ENCODE results near the gene CCDC47. TPM values are rescaled to one million over a fixed set of nuclear protein-coding genes. Genes with fewer than 3 reads are reported as not detected.
A peak's percentile ranks its signal among the peaks of the same experiment; 100 is the strongest.

Gene CCDC47
- polyA plus RNA-seq, 4 donors, result 104 to 120 (median 113) TPM

DNA sequence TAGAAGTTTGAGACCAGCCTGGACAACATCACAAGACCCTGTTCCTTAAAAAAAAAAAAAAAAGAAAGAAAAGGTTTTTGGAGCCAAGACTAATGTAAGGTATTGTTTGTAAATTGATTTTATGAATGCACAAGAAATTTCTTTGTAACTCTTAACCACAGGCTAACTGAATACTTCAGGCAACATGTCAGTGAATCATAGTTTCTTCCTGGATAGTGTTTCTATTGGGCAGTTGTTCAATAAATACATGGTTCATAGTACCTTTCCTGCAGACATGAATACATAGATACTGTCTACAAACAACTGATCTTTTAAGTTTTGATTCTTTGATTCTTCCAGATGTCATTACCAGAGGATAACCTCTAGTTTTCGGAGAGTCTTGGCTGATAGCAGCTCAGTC is 12.2 kb upstream of the CCDC47 start:
- DNase-seq (ENCODE audit: low read depth in 4 of 4, low spot score in 3 of 4), result no peak

DNA sequence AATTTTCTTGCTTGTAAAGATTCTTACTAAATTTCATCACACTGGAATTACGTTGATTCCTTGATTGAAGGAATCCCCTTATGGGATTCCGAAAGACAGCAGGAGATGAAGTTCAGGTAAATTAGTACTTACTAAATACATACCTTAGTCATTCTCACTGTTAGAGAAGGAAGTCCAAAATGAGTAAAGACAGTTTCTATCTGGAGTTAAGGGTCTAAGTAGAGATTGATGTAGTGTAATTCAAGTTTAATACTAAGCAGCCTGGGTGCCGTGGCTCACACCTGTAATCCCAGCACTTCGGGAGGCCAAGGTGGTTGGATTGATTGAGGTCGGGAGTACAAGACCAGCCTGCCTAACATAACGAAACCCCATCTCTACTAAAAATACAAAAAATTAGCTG is 10.1 kb upstream of the CCDC47 start:
- no peak for DNase-seq (ENCODE audit: low read depth in 4 of 4, low spot score in 3 of 4)

GRCh38 chr17:63780928-63781327 is 7.5 kb upstream of the CCDC47 start:
- DNase-seq (ENCODE audit: low read depth in 4 of 4, low spot score in 3 of 4), result no peak

- DNase-seq (ENCODE audit: low read depth in 4 of 4, low spot score in 3 of 4), result no peak
These were observed 7.1 kb upstream of the CCDC47 start for GRCh38 chr17:63780507-63780906.

DNA sequence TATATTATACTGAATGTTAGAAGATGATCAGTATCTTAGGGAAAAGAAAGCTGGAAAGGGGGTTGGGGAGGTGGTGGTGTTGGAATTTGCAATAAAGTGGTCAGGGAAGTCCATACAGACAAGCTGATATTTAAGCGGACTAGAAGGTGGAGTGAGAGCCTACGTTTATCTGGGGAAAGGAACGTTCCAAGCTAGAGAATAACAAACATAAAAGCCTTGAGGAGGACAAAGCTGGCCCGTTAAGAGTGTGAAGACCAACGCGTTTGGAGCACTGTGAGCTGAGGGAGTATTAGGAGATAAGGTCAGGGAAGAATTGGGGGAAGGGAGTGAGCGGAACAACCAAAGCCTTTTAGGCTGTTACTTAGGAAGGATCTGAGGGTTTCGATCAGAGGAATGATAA is 2.0 kb upstream of the CCDC47 start:
- DNase-seq (ENCODE audit: low read depth in 4 of 4, low spot score in 3 of 4), result no peak

- DNase-seq (ENCODE audit: low read depth in 4 of 4, low spot score in 3 of 4), result no peak
These were observed 1.5 kb upstream of the CCDC47 start for GRCh38 chr17:63774969-63775265.

DNA sequence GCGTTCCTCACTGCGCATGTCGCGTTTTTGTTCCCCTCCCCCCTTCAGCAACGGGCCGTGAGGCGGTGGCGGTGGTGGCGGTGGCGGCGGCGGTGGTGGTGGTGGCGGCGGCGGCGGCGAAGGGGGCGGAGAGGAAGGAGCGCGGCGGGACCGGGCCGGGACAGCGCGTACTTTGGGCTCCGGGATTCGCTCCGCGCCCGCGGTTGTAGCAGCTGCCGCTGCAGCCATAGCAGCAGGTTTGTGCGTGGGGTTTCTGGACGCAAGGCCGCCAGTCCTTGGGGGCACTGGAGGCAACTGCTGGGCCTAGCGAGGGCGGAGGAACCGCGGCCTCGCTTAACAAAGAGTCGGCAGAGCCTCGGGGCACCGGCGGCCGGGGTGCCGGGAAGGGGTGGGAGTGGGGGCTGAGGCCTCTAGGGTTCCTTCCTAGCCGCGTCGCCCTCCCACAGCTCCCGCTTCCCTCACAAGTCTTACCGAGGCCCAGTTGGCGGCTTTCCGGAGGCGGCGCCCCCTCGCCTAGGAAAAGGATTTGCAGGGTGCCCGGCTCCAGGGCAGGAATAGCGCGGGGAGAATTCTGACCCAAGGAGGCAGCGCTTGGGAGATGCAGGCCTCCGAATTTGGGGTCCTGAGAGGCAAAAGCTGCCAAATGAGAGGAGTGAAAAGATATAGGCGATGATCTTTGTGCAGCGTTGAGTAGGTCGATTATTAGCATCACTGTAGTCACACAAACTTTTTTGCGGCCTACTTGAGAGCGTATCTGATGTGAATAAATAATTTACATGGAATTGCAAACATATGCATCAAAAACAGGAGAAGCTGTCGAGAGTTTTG is 958 bp upstream of the CCDC47 start, which contains the start of gene DDX42:
Gene DDX42, plus strand, starts transcription at position 30 of the 828 bp plus-strand sequence. CDS start 12,880 bp downstream, outside the sequence.
- DNase-seq (ENCODE audit: low read depth in 4 of 4, low spot score in 3 of 4), result peak; percentile 14 to 45 (median 22)

GRCh38 chr17:63772801-63773271 is 561 bp downstream of the CCDC47 start:
- DNase-seq (ENCODE audit: low read depth in 4 of 4, low spot score in 3 of 4), result peak in 2 of 4 donors; percentile 8 to 10

DNA sequence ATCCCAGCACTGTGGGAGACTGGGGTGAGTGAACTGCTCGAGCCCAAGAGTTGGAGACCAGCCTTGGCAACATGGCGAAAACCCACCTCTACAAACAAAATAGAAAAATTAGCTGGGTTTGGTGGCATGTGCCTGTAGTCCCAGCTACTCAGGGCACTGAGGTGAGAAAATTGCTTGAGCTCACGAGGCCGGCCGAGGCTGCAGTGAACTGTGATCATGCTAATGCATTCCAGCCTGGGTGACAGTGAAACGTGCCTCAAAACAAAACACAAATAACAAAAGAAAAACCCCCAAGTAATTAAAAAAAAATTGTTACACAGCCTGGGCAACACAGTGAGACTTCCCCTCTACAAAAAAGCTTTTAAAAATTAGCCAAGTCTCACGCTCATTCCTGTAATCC is 5.0 kb downstream of the CCDC47 start:
- no peak for DNase-seq (ENCODE audit: low read depth in 4 of 4, low spot score in 3 of 4)

- DNase-seq (ENCODE audit: low read depth in 4 of 4, low spot score in 3 of 4), result no peak
These were observed 6.6 kb downstream of the CCDC47 start for GRCh38 chr17:63766754-63767153.

DNA sequence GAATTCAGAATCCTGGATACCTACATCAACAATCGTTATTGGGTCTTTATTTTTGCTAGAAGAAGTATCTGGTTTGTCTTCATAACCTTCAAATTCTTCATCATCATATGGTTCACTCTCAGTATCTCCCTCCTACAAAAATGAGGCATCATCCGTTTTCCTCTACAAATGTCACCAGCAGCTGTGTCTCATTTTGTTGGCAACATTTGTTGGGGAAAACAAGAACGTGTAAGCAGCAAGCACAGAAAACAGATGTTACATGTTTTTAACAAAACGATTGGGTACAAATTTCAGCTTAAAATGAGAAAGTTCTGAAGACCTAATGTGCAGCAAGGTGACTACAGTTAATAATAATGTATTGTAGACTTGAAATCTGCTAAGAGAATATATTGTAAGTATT is 8.7 kb downstream of the CCDC47 start:
- no peak for DNase-seq (ENCODE audit: low read depth in 4 of 4, low spot score in 3 of 4)

DNA sequence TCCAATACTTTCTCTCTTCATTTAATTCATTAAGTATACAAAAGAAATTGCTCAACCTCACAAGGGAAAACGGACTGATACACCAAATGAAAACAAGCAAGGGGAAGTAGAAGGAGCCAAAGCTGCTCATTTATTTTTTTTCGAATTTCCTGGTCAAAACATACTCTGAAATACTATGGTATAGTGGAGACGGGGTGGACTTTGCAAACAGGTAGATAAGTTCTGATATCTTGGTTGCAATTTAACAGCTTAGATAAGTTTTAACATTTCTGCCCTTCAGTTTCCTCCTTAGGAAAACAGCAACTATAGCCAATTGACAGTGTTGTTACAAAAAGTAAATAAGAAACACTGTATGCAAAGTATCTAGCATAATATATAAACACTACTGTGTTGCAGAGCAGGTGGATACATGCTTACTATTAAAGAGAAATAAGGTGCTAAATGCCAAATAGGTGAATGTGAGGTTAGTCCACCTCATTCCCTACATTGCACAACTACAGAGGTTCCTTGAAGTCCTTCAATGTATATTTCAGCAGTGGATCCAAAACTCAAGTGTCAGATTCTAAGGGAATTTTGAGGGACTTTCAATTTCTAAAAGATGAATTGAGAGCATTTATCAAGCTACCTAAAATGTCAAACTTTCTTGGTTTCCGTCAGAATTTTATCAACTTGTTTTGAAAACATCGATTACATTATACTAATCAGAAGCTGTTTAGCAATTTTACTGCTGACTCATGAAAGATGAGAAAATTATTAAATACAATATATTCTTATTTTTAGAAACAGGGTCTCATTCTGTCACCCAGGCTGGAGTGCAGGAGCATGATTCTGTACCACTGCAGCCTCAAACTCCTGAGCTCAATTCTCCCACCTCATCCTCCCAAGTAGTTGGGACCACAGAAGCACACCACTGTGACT is 11.0 kb downstream of the CCDC47 start:
- DNase-seq (ENCODE audit: low read depth in 4 of 4, low spot score in 3 of 4), result no peak

- DNase-seq (ENCODE audit: low read depth in 4 of 4, low spot score in 3 of 4), result no peak
These were observed 12.4 kb downstream of the CCDC47 start for GRCh38 chr17:63760771-63761539.

GRCh38 chr17:63758428-63758827 is 15.0 kb downstream of the CCDC47 start:
- DNase-seq (ENCODE audit: low read depth in 4 of 4, low spot score in 3 of 4), result no peak

GRCh38 chr17:63754046-63754445 is 19.4 kb downstream of the CCDC47 start:
- DNase-seq (ENCODE audit: low read depth in 4 of 4, low spot score in 3 of 4), result no peak

DNA sequence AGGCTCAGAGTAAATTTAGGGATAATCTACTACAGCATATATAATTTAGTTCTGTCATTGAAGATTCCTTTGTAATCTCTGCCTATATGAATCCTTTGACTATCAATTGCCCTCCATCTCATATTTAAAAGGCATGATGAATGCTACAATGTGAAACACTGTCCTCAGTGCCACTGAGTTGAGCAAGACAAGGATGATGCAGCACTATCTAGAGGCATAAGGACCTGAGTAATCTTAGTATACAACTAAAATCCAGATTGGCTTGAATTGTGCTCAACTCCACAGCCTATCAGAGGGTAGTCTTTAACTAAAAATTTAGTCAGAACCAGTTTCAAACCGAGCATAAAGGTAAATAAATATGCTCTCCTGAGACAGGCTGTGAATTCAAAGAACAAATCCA is 20.2 kb downstream of the CCDC47 start:
- no peak for DNase-seq (ENCODE audit: low read depth in 4 of 4, low spot score in 3 of 4)

- DNase-seq (ENCODE audit: low read depth in 4 of 4, low spot score in 3 of 4), result no peak
These were observed 20.7 kb downstream of the CCDC47 start for GRCh38 chr17:63752707-63753106.

- no peak for DNase-seq (ENCODE audit: low read depth in 4 of 4, low spot score in 3 of 4)
These were observed 21.6 kb downstream of the CCDC47 start for GRCh38 chr17:63751806-63752205.

- peak; percentile 90 to 96 (median 94) for DNase-seq (ENCODE audit: low read depth in 4 of 4, low spot score in 3 of 4)
These were observed 31.8 kb downstream of the CCDC47 start, which contains the start of gene STRADA for GRCh38 chr17:63741408-63742173. TSS of gene STRADA (minus strand) at chr17:63741799. CDS start at chr17:63728369, 13,430 bp downstream.

DNA sequence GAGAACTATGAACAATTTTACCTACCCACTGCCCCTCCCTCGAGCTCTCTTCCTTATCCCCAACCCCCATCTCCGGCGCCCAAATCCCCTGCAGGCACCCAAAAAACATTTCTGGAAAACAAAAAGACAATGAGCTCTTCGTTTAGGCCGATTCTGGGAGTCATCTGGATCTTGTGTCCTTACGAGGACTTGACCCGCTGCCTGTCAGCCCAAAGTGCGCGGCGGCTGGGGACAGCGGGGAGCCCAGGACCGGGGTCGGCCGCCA is 32.3 kb downstream of the CCDC47 start:
- peak in 3 of 4 donors; percentile 0 to 41 (median 2) for DNase-seq (ENCODE audit: low read depth in 4 of 4, low spot score in 3 of 4)

Data from right renal pelvis (tissue), 4 donors.